Progenitor cell of endocrine pancreas (in vitro differentiated cells): Measurements from ENCODE around the gene LIMK2. TPM values are rescaled to one million over a fixed set of nuclear protein-coding genes. Genes with fewer than 3 reads are reported as not detected.
"Not testable (repeated sequence)": the region's sequence is repeated elsewhere in the genome, so short reads cannot be mapped to it uniquely, and the experiment has no call there.

ENCODE experiments used
- DNase-seq: peaks from one replicate; pipeline ENCODE4 v3.0.0; 2021; ENCODE audit warnings: low spot score; ENCODE audit not compliant: unreplicated experiment
- H3K27ac Mint-ChIP-seq: 2 replicates; pipeline ENCODE4 v1.8.0; 2021; ENCODE audit warnings: mild to moderate bottlenecking, moderate library complexity, mixed read lengths
- H3K27me3 Mint-ChIP-seq: 2 replicates; pipeline ENCODE4 v1.8.0; 2021; ENCODE audit warnings: mixed read lengths
- H3K36me3 Mint-ChIP-seq: 2 replicates; pipeline ENCODE4 v1.8.0; 2022; ENCODE audit warnings: mixed read lengths; ENCODE audit not compliant: insufficient read depth
- H3K4me1 Mint-ChIP-seq: 2 replicates; pipeline ENCODE4 v1.8.0; 2021; ENCODE audit warnings: low read depth, mixed read lengths
- H3K4me3 Mint-ChIP-seq: 2 replicates; pipeline ENCODE4 v1.8.0; 2021; ENCODE audit warnings: low read depth, mild to moderate bottlenecking, moderate library complexity, mixed read lengths
- H3K9me3 Mint-ChIP-seq: 2 replicates; pipeline ENCODE4 v1.8.0; 2021; ENCODE audit warnings: low read depth, mixed read lengths
- CTCF ChIP-seq: fragments of 200-600 bp; sonication (generic); IDR thresholded peaks from one replicate; pipeline ENCODE4 v1.5.0; 2021; ENCODE audit warnings: antibody characterized with exemption, mild to moderate bottlenecking; ENCODE audit not compliant: unreplicated experiment
- total RNA-seq: library from RNA; stranded (reverse); gene quantifications from 2 replicates; pipeline ENCODE4 v1.2.1, GENCODE V29; 2021

The LIMK2 gene
- total RNA-seq, 1 donor from 2014 or later = 44.7 TPM

DNA sequence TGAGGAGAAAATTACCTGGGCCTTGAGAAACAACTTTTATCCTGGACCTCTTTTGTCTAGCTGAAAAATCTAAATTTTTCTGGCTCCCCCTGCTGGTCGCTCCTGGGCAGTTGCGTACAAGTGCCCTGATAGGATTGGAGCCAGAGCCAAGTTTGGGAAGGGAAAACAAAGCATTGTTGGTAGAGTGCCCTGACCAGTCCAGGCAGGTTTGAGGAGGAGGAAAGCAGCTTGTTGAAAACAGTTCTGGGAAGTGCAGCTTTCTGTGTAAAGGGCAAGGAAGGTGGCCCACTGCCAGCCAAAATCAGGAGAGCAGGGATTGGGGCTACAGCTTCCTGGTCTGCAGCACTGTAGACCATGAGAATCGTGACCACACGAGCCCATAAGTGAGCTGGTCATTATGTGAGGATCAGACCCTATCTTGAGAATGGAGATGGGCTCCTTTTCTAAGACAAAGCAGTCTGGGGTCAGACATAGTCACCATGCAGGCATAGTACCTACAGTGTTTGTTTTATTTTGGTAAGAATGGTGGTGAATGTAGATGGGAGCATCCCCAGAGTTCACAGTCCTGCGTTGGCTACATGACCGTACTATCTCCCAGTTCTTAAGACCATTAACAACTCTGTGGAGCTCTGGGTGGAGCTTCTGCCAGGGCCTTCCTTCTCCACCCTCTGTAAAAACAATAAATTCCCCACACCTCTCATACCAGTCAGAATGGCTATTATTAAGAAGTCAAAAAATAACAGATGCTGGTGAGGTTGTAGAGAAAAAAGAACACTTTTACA is 101.5 kb downstream of the LIMK2 start:
- peaks cover 5% of the 10 kb centered on the region for H3K4me1 Mint-ChIP-seq
- DNase-seq = peak; percentile 44
- H3K9me3 Mint-ChIP-seq = peaks cover 15% of the 10 kb centered on the region
- H3K27me3 Mint-ChIP-seq = no peaks in the 10 kb centered on the region
- peak overlapping the region; percentile 90 for H3K27ac Mint-ChIP-seq
- peak; percentile 83 for TF ChIP-seq CTCF
- H3K4me3 Mint-ChIP-seq = no peak overlapping the region
- peaks cover 12% of the 10 kb centered on the region for H3K36me3 Mint-ChIP-seq

DNA sequence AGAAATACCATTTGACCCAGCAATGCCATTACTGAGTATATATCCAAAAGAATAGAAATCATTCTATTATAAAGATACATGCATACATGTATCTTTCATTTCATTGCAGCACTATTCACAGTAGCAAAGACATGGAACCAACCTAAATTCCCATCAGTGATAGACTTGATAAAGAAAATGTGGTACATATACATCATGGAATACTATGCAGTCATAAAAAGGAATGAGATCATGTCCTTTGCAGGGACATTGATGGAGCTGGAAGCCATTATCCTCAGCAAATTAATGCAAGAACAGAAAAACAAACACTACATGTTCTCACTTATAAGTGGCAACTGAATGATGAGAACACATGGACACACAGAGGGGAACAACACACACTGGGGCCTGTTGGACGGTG is 102.1 kb downstream of the LIMK2 start:
- H3K27me3 Mint-ChIP-seq, H3K4me3 Mint-ChIP-seq, DNase-seq, H3K4me1 Mint-ChIP-seq, H3K27ac Mint-ChIP-seq: not testable (repeated sequence)
- peaks cover 15% of the 10 kb centered on the region for H3K9me3 Mint-ChIP-seq
- peaks cover 12% of the 10 kb centered on the region for H3K36me3 Mint-ChIP-seq

- no peak for DNase-seq
- Mint-ChIP-seq H3K4me1 (peaks cover 12% of the 10 kb centered on the region), H3K27ac (peak overlapping the region; percentile 49), H3K9me3 (peaks cover under 1% of the 10 kb centered on the region), H3K27me3 (no peaks in the 10 kb centered on the region), H3K4me3 (no peak overlapping the region), H3K36me3 (peaks cover 16% of the 10 kb centered on the region)
- no peak for TF ChIP-seq CTCF
Measured at GRCh38 chr22:31321421-31321820, 109.3 kb downstream of the LIMK2 start.

- Mint-ChIP-seq H3K27ac (no peak overlapping the region), H3K9me3 (no peaks in the 10 kb centered on the region), H3K4me1 (peaks cover 12% of the 10 kb centered on the region), H3K36me3 (peaks cover 26% of the 10 kb centered on the region), H3K4me3 (no peak overlapping the region), H3K27me3 (no peaks in the 10 kb centered on the region)
- DNase-seq = no peak
- no peak for TF ChIP-seq CTCF
Measured at GRCh38 chr22:31323578-31324550, 111.8 kb downstream of the LIMK2 start.

DNA sequence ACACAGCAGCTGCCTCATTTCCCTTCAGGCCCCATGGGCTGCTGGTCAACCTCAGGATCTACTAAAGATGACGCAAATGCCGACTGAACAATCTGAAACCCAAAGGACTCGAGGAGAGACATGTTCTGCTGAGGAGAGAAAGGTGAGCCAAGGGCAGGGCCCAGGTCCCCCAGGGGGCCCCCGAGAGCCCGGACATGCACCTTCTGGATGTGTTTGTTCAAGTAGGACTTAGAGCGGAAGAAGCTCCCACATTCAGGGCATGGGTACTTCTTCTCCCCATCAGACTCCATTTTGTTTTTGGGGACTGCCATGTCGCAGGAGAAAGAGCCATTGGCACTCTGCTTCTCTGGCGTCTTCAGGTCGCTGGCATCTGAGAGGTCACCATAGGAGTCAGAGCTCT is 114.8 kb downstream of the LIMK2 start:
- no peaks in the 10 kb centered on the region for H3K27me3 Mint-ChIP-seq
- H3K36me3 Mint-ChIP-seq = peaks cover 32% of the 10 kb centered on the region
- no peaks in the 10 kb centered on the region for H3K9me3 Mint-ChIP-seq
- H3K4me1 Mint-ChIP-seq = peaks cover 7% of the 10 kb centered on the region
- H3K4me3 Mint-ChIP-seq = no peak overlapping the region
- no peak for TF ChIP-seq CTCF
- H3K27ac Mint-ChIP-seq = no peak overlapping the region
- no peak for DNase-seq
